ENCODE results near the gene C1orf122. TPM values are rescaled to one million over a fixed set of nuclear protein-coding genes. Genes with fewer than 3 reads are reported as not detected.

The C1orf122 gene
- total and polyA plus RNA-seq, 12 donors = 37.8 to 53.0 (median 46.8) TPM

- DNase-seq (no peak), ATAC-seq (no peak)
- TF ChIP-seq CTCF (IDR thresholded peaks at IDR 0.05) = no peak
- Histone ChIP-seq H3K4me1 (peaks cover 0 to 16% (median 0%) of the 10 kb centered on the region in 9 donors), H3K4me3 (no peak overlapping the region), H3K36me3 (peaks cover 0 to 94% (median 22%) of the 10 kb centered on the region in 9 donors), H3K27ac (no peak overlapping the region), H3K9me3 (no peaks in the 10 kb centered on the region), H3K27me3 (no peaks in the 10 kb centered on the region)
- intact Hi-C loops (cut with DNase I) = no loop called here
- WGBS, 2 donors = 93 to 95% methylated on average over 9 of the region's 9 CpGs
These were observed 15.6 kb downstream of the C1orf122 start for GRCh38 chr1:37822906-37823815.

- Histone ChIP-seq H3K9me3 (no peaks in the 10 kb centered on the region), H3K4me1 (peaks cover 0 to 16% (median 0%) of the 10 kb centered on the region in 9 donors), H3K4me3 (no peak overlapping the region), H3K36me3 (peaks cover 0 to 93% (median 22%) of the 10 kb centered on the region in 9 donors), H3K27me3 (no peaks in the 10 kb centered on the region), H3K27ac (no peak overlapping the region)
- no peak for DNase-seq
- no peak for TF ChIP-seq CTCF (IDR thresholded peaks at IDR 0.05)
- intact Hi-C loops (cut with DNase I) = no loop called here
- ATAC-seq = no peak
- 94% methylated on average over 2 of the region's 2 CpGs for WGBS, 2 donors
These were observed 16.4 kb downstream of the C1orf122 start for GRCh38 chr1:37824001-37824400.

- DNase-seq (no peak), ATAC-seq (no peak)
- no peaks in the 10 kb centered on the region for H3K9me3 ChIP-seq
- peaks cover 0 to 16% (median 0%) of the 10 kb centered on the region in 9 donors for H3K4me1 ChIP-seq
- no peaks in the 10 kb centered on the region for H3K27me3 ChIP-seq
- TF ChIP-seq CTCF (IDR thresholded peaks at IDR 0.05) = no peak
- H3K4me3 ChIP-seq = no peak overlapping the region
- intact Hi-C loops (cut with DNase I) = no loop called here
- 79 to 82% methylated on average over 2 of the region's 2 CpGs for WGBS, 2 donors
- peaks cover 0 to 93% (median 26%) of the 10 kb centered on the region in 9 donors for H3K36me3 ChIP-seq
- H3K27ac ChIP-seq = peak overlapping the region in 1 of 10 donors; percentile 64
These were observed 17.9 kb downstream of the C1orf122 start for GRCh38 chr1:37825506-37825905.

- DNase-seq (no peak), ATAC-seq (no peak)
- peaks cover 0 to 93% (median 37%) of the 10 kb centered on the region in 9 donors for H3K36me3 ChIP-seq
- H3K27ac ChIP-seq = no peak overlapping the region
- no peaks in the 10 kb centered on the region for H3K9me3 ChIP-seq
- peaks cover 0 to 16% (median 0%) of the 10 kb centered on the region in 9 donors for H3K4me1 ChIP-seq
- no peaks in the 10 kb centered on the region for H3K27me3 ChIP-seq
- intact Hi-C loops (cut with DNase I) = no loop called here
- TF ChIP-seq CTCF (IDR thresholded peaks at IDR 0.05) = no peak
- 96% methylated on average over 12 of the region's 12 CpGs for WGBS, 2 donors
- no peak overlapping the region for H3K4me3 ChIP-seq
These were observed 21.0 kb downstream of the C1orf122 start for GRCh38 chr1:37828410-37829074.
